ENCODE results near the gene SETX.

SETX gene

GRCh38 chr9:132235125-132235524 is 119.7 kb downstream of the SETX start:
- Histone ChIP-seq H4K20me1 (ENCODE audit: insufficient read depth) (no peaks in the 10 kb centered on the region), H3K4me3 (IDR thresholded peaks at IDR 0.05; ENCODE audit: insufficient read depth, low read depth, low read length) (no peak overlapping the region), H3K27me3 (ENCODE audit: insufficient read depth, low read depth) (peaks cover 90% of the 10 kb centered on the region), H2AFZ (ENCODE audit: low read depth) (no peak overlapping the region), H3K9ac (no peak overlapping the region), H3K79me2 (ENCODE audit: insufficient read depth, low read depth) (no peaks in the 10 kb centered on the region), H3K4me2 (no peak overlapping the region), H3K36me3 (ENCODE audit: insufficient read depth) (no peaks in the 10 kb centered on the region), H3K27ac (no peak overlapping the region), H3K4me1 (ENCODE audit: low read depth, poor library complexity, severe bottlenecking) (no peaks in the 10 kb centered on the region)
- TF ChIP-seq CTCF (conservative IDR thresholded peaks at IDR 0.05; ENCODE audit: low read depth, low read length): no peak

GRCh38 chr9:132234535-132234934 is 120.3 kb downstream of the SETX start:
- H3K4me3 ChIP-seq (IDR thresholded peaks at IDR 0.05; ENCODE audit: insufficient read depth, low read depth, low read length): no peak overlapping the region
- no peaks in the 10 kb centered on the region for H4K20me1 ChIP-seq (ENCODE audit: insufficient read depth)
- H2AFZ ChIP-seq (ENCODE audit: low read depth): no peak overlapping the region
- TF ChIP-seq CTCF (conservative IDR thresholded peaks at IDR 0.05; ENCODE audit: low read depth, low read length): no peak
- H3K27ac ChIP-seq: no peak overlapping the region
- no peak overlapping the region for H3K9ac ChIP-seq
- no peaks in the 10 kb centered on the region for H3K79me2 ChIP-seq (ENCODE audit: insufficient read depth, low read depth)
- no peaks in the 10 kb centered on the region for H3K36me3 ChIP-seq (ENCODE audit: insufficient read depth)
- no peak overlapping the region for H3K4me2 ChIP-seq
- H3K27me3 ChIP-seq (ENCODE audit: insufficient read depth, low read depth): peaks cover 90% of the 10 kb centered on the region
- H3K4me1 ChIP-seq (ENCODE audit: low read depth, poor library complexity, severe bottlenecking): no peaks in the 10 kb centered on the region

- H3K79me2 ChIP-seq (ENCODE audit: insufficient read depth, low read depth): no peaks in the 10 kb centered on the region
- H3K27me3 ChIP-seq (ENCODE audit: insufficient read depth, low read depth): peaks cover 90% of the 10 kb centered on the region
- H3K36me3 ChIP-seq (ENCODE audit: insufficient read depth): no peaks in the 10 kb centered on the region
- no peak overlapping the region for H2AFZ ChIP-seq (ENCODE audit: low read depth)
- H3K9ac ChIP-seq: no peak overlapping the region
- no peak for TF ChIP-seq CTCF (conservative IDR thresholded peaks at IDR 0.05; ENCODE audit: low read depth, low read length)
- no peak overlapping the region for H3K4me3 ChIP-seq (IDR thresholded peaks at IDR 0.05; ENCODE audit: insufficient read depth, low read depth, low read length)
- no peaks in the 10 kb centered on the region for H4K20me1 ChIP-seq (ENCODE audit: insufficient read depth)
- no peak overlapping the region for H3K27ac ChIP-seq
- no peaks in the 10 kb centered on the region for H3K4me1 ChIP-seq (ENCODE audit: low read depth, poor library complexity, severe bottlenecking)
- H3K4me2 ChIP-seq: no peak overlapping the region
Observed at GRCh38 chr9:132233138-132233537, 121.6 kb downstream of the SETX start.

- H3K79me2 ChIP-seq (ENCODE audit: insufficient read depth, low read depth): no peaks in the 10 kb centered on the region
Observed at GRCh38 chr9:132232522-132232921, 122.3 kb downstream of the SETX start.

More at GRCh38 chr9:132232522-132232921, 122.3 kb downstream of the SETX start:
- Histone ChIP-seq H2AFZ (ENCODE audit: low read depth) (no peak overlapping the region), H3K27me3 (ENCODE audit: insufficient read depth, low read depth) (peaks cover 92% of the 10 kb centered on the region), H3K4me1 (ENCODE audit: low read depth, poor library complexity, severe bottlenecking) (no peaks in the 10 kb centered on the region), H4K20me1 (ENCODE audit: insufficient read depth) (no peaks in the 10 kb centered on the region), H3K9ac (no peak overlapping the region), H3K36me3 (ENCODE audit: insufficient read depth) (no peaks in the 10 kb centered on the region), H3K4me3 (IDR thresholded peaks at IDR 0.05; ENCODE audit: insufficient read depth, low read depth, low read length) (no peak overlapping the region), H3K4me2 (no peak overlapping the region), H3K27ac (no peak overlapping the region)
- TF ChIP-seq CTCF (conservative IDR thresholded peaks at IDR 0.05; ENCODE audit: low read depth, low read length): no peak
